OCI-LY1 (cell line): ENCODE measurements around the gene MAP2K6.

Source experiments
- CTCF ChIP-seq: fragments of 200-600 bp; sonication (generic), shearing (Covaris generic); IDR thresholded peaks from 2 replicates; pipeline ENCODE4 v1.5.1; 2017; ENCODE audit warnings: mild to moderate bottlenecking, antibody characterized with exemption, low read length, moderate library complexity, mixed read lengths
- EZH2 ChIP-seq: fragments of 200-600 bp; sonication (generic), shearing (Covaris generic); IDR thresholded peaks from 2 replicates; pipeline ENCODE4 v1.8.0; 2017; ENCODE audit warnings: borderline replicate concordance, mixed run types, mild to moderate bottlenecking, antibody characterized with exemption, low read length, moderate library complexity, mixed read lengths

GRCh38 chr17:69578385-69578936 lies 164.0 kb downstream of the MAP2K6 start:
- TF ChIP-seq CTCF (no peak), EZH2 (no peak)
